ENCODE measurements around the gene SLC27A2.

- TF ChIP-seq SIN3A (IDR thresholded peaks at IDR 0.05; ENCODE audit: borderline replicate concordance, insufficient read depth, low read length), result no peak
- no peak for TF ChIP-seq FOXP2 (optimal IDR thresholded peaks at IDR 0.05; ENCODE audit: borderline replicate concordance, extremely low read depth, extremely low read length, insufficient read depth)
- no peak for TF ChIP-seq POLR2AphosphoS5 (IDR thresholded peaks at IDR 0.05; ENCODE audit: low read depth, low read length)
- TF ChIP-seq, protein P1, sequence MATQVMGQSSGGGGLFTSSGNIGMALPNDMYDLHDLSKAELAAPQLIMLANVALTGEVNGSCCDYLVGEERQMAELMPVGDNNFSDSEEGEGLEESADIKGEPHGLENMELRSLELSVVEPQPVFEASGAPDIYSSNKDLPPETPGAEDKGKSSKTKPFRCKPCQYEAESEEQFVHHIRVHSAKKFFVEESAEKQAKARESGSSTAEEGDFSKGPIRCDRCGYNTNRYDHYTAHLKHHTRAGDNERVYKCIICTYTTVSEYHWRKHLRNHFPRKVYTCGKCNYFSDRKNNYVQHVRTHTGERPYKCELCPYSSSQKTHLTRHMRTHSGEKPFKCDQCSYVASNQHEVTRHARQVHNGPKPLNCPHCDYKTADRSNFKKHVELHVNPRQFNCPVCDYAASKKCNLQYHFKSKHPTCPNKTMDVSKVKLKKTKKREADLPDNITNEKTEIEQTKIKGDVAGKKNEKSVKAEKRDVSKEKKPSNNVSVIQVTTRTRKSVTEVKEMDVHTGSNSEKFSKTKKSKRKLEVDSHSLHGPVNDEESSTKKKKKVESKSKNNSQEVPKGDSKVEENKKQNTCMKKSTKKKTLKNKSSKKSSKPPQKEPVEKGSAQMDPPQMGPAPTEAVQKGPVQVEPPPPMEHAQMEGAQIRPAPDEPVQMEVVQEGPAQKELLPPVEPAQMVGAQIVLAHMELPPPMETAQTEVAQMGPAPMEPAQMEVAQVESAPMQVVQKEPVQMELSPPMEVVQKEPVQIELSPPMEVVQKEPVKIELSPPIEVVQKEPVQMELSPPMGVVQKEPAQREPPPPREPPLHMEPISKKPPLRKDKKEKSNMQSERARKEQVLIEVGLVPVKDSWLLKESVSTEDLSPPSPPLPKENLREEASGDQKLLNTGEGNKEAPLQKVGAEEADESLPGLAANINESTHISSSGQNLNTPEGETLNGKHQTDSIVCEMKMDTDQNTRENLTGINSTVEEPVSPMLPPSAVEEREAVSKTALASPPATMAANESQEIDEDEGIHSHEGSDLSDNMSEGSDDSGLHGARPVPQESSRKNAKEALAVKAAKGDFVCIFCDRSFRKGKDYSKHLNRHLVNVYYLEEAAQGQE (IDR thresholded peaks at IDR 0.05; ENCODE audit: insufficient read depth in 1 of 2, low read depth in 2 of 2, low read length in 2 of 2), result no peak
- no peak for TF ChIP-seq TAF1 (IDR thresholded peaks at IDR 0.05; ENCODE audit: borderline replicate concordance, insufficient read depth, low read length)
Observed at GRCh38 chr15:50140098-50140497, 41.9 kb upstream of the SLC27A2 start.
